Measurements from ENCODE around the gene ANO6.
"Not testable (repeated sequence)": the region's sequence is repeated elsewhere in the genome, so short reads cannot be mapped to it uniquely, and the experiment has no call there.

Gene ANO6

GRCh38 chr12:45235087-45236025 is 19.5 kb downstream of the ANO6 start:
- no peak for DNase-seq (ENCODE audit: low read depth in 2 of 2)

- not testable (repeated sequence) for DNase-seq (ENCODE audit: low read depth in 2 of 2)
Measured at GRCh38 chr12:45236383-45236782, 20.5 kb downstream of the ANO6 start.

- DNase-seq (ENCODE audit: low read depth in 2 of 2) = no peak
Measured at GRCh38 chr12:45242180-45242579, 26.3 kb downstream of the ANO6 start.

GRCh38 chr12:45243963-45244362 is 28.1 kb downstream of the ANO6 start:
- no peak for DNase-seq (ENCODE audit: low read depth in 2 of 2)

GRCh38 chr12:45244561-45245343 is 28.9 kb downstream of the ANO6 start:
- no peak for DNase-seq (ENCODE audit: low read depth in 2 of 2)

GRCh38 chr12:45246236-45246635 is 30.3 kb downstream of the ANO6 start:
- no peak for DNase-seq (ENCODE audit: low read depth in 2 of 2)

GRCh38 chr12:45247589-45247988 is 31.7 kb downstream of the ANO6 start:
- no peak for DNase-seq (ENCODE audit: low read depth in 2 of 2)

DNA sequence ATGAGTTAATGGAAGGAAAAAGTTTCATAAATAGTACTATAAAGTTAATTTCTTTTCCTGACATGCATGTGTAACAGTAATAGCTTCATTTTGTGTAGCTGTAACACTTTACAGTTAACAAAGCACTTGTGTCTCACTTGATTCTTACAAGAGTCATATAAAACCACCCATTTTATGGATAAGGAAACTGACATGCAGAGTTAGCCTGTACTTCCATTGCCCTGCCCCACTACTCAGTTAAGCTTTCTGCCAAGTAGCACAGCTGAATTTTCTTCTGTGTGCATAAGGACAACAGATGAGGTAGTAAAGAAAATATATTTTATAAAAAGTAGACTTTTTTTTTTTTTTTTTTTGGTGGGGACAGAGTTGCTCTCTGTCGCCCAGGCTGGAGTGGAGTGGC is 32.2 kb downstream of the ANO6 start:
- DNase-seq (ENCODE audit: low read depth in 2 of 2) = no peak

GRCh38 chr12:45254254-45254653 is 38.4 kb downstream of the ANO6 start:
- DNase-seq (ENCODE audit: low read depth in 2 of 2) = no peak

- DNase-seq (ENCODE audit: low read depth in 2 of 2) = no peak
Measured at GRCh38 chr12:45256721-45257120, 40.8 kb downstream of the ANO6 start.

GRCh38 chr12:45257185-45257930 is 41.5 kb downstream of the ANO6 start:
- DNase-seq (ENCODE audit: low read depth in 2 of 2) = no peak

- no peak for DNase-seq (ENCODE audit: low read depth in 2 of 2)
Measured at GRCh38 chr12:45259675-45260074, 43.8 kb downstream of the ANO6 start.

- no peak for DNase-seq (ENCODE audit: low read depth in 2 of 2)
Measured at GRCh38 chr12:45260104-45260815, 44.4 kb downstream of the ANO6 start.

- no peak for DNase-seq (ENCODE audit: low read depth in 2 of 2)
Measured at GRCh38 chr12:45260854-45261253, 45.0 kb downstream of the ANO6 start.

- DNase-seq (ENCODE audit: low read depth in 2 of 2) = not testable (repeated sequence)
Measured at GRCh38 chr12:45262185-45262584, 46.3 kb downstream of the ANO6 start.

DNA sequence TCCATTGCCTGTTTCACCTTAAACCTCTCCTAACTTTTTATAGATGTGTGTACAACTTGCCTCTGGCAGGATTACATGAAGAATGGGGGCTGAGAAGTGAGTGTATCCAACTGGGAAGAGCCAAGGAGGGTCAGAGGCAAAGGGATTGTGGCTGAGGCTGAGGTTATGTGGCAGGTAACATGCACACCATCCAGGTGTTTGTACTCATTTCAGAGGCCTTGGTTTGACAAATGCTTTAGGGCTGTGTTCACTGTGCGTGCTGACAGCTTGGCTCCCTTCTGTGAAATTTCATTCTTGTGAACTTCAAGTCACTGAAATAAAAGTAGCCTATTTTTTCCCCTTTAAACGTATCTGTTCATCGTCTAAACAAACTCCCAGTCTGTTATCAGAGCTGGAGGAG is 47.7 kb downstream of the ANO6 start:
- no peak for DNase-seq (ENCODE audit: low read depth in 2 of 2)

GRCh38 chr12:45268672-45269411 is 52.9 kb downstream of the ANO6 start:
- no peak for DNase-seq (ENCODE audit: low read depth in 2 of 2)

DNA sequence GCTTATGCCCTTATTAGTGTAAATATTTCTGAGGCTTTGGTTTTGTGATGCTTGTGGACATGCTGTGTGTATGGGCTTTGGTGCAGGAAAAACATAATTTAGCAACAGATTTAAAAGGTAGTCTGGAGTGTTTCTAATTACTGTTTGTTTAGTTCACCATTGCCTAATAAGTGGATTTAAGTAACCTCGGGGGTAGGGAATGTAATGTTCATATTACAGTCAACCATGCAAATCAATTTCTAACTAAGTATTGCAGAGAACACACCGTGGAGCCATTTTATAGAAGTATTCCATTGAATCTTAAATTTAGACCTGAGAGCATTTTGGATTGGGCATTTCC is 53.5 kb downstream of the ANO6 start:
- DNase-seq (ENCODE audit: low read depth in 2 of 2) = no peak

GRCh38 chr12:45270951-45271350 is 55.1 kb downstream of the ANO6 start:
- DNase-seq (ENCODE audit: low read depth in 2 of 2) = no peak

DNA sequence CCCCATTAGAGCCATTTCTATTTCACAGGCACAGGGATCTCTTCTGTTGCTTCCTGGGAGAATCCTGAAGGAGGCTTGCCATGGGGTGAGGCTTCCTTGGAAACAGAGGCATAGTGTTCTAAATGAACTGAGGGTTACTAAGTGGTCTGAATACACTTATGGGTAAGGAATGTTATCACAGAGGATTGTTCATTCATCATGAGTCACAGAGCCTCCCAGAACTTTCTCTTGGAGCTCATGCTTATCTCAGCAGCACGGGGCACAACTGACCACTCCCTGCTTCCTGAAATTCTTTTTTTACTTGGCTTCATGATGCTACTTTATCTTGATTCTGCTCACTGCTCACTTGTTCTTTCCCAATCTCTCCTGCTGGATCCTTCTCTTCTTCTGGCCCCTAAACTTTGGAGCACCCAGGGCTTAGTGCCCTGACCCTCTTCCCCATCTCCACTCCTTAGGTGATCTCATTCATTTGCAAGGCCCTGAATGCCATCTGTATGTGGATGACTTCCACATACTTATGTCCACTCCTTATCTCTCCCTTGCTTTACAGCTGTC is 57.9 kb downstream of the ANO6 start:
- DNase-seq (ENCODE audit: low read depth in 2 of 2) = no peak
